OCI-LY7 (cell line): ENCODE measurements around the gene SLX4IP. TPM values are rescaled to one million over a fixed set of nuclear protein-coding genes. Genes with fewer than 3 reads are reported as not detected.

ENCODE experiments used
- BruUV-seq: library from RNA; stranded (reverse); fragments of 400-500 nt; replicated peaks from 2 replicates; lab custom pipeline; 2021; lab: Mats Ljungman, UMichigan
- CTCF ChIA-PET: fragments of 300-600 bp; sonication (Branson Sonifier 250); formaldehyde crosslinking; loops from one replicate; lab custom pipeline; 2022; ENCODE audit warnings: antibody characterized with exemption; ENCODE audit not compliant: unreplicated experiment; lab: Charles Lee
- POLR2A ChIA-PET: fragments of 300-600 bp; sonication (Branson Sonifier 250); formaldehyde crosslinking; loops from one replicate; lab custom pipeline; 2022; ENCODE audit warnings: antibody characterized with exemption; lab: Charles Lee
- DNase-seq: peaks from one replicate; pipeline ENCODE4 v3.0.0-alpha.2; 2015; ENCODE audit warnings: low spot score
- H2AFZ ChIP-seq: fragments of 200-600 bp; sonication (generic), shearing (Covaris generic); 2 replicates; pipeline ENCODE4 v1.6.1; 2014; ENCODE audit warnings: mild to moderate bottlenecking, antibody characterized with exemption, low read length, moderate library complexity
- H3K27ac ChIP-seq: fragments of 200-600 bp; sonication (generic); 2 replicates; pipeline ENCODE4 v1.5.1; 2014; ENCODE audit warnings: mixed run types, low read depth, mild to moderate bottlenecking, moderate library complexity, low read length, inconsistent platforms; ENCODE audit not compliant: poor library complexity, severe bottlenecking
- H3K36me3 ChIP-seq: fragments of 200-600 bp; sonication (generic); 2 replicates; pipeline ENCODE4 v1.6.1; 2014; ENCODE audit warnings: mild to moderate bottlenecking, antibody characterized with exemption, low read length, moderate library complexity, mixed read lengths; ENCODE audit not compliant: insufficient read depth
- H3K4me1 ChIP-seq: fragments of 200-600 bp; sonication (generic); 2 replicates; pipeline ENCODE4 v1.5.1; 2014; ENCODE audit warnings: mild to moderate bottlenecking, low read length; ENCODE audit not compliant: insufficient read depth, poor library complexity, severe bottlenecking
- H3K4me2 ChIP-seq: fragments of 200-600 bp; sonication (generic); 2 replicates; pipeline ENCODE4 v1.6.1; 2014; ENCODE audit warnings: mild to moderate bottlenecking, low read length
- H3K4me3 ChIP-seq: fragments of 200-600 bp; sonication (generic); 2 replicates; pipeline ENCODE4 v1.5.1; 2014; ENCODE audit warnings: mild to moderate bottlenecking, low read depth, low read length; ENCODE audit not compliant: poor library complexity, severe bottlenecking
- H3K79me2 ChIP-seq: fragments of 200-600 bp; sonication (generic); 2 replicates; pipeline ENCODE4 v1.6.1; 2016; ENCODE audit warnings: low read depth, mild to moderate bottlenecking, low read length, moderate library complexity, mixed read lengths; ENCODE audit not compliant: insufficient read depth
- H3K9me2 ChIP-seq: fragments of 200-600 bp; sonication (generic); 2 replicates; pipeline ENCODE4 v1.6.1; 2016; ENCODE audit warnings: mild to moderate bottlenecking, low read length, mixed read lengths; ENCODE audit not compliant: insufficient read depth
- H3K9me3 ChIP-seq: fragments of 200-600 bp; sonication (generic); 2 replicates; pipeline ENCODE4 v1.6.1; 2014; ENCODE audit warnings: mild to moderate bottlenecking, mixed run types, low read length, mixed read lengths
- H4K20me1 ChIP-seq: fragments of 200-600 bp; sonication (generic); 2 replicates; pipeline ENCODE4 v1.6.1; 2014; ENCODE audit warnings: mild to moderate bottlenecking, antibody characterized with exemption, low read length, moderate library complexity, mixed read lengths; ENCODE audit not compliant: insufficient read depth
- CTCF ChIP-seq: fragments of 200-600 bp; sonication (generic); conservative IDR thresholded peaks from 2 replicates; pipeline ENCODE4 v1.5.1; 2014; ENCODE audit warnings: mild to moderate bottlenecking, antibody characterized with exemption, low read length, moderate library complexity, mixed read lengths
- EZH2phosphoT487 ChIP-seq: fragments of 200-600 bp; sonication (generic); IDR thresholded peaks from 2 replicates; pipeline ENCODE4 v1.6.1; 2018; ENCODE audit warnings: low read depth, borderline replicate concordance, mild to moderate bottlenecking, mixed run types, antibody characterized with exemption, low read length, moderate library complexity, mixed read lengths
- intact Hi-C: fragments of 100-400 bp; cut with micrococcal nuclease; formaldehyde crosslinking; loops from one replicate; pipeline ENCODE4 v1.10.0; 2022; ENCODE audit not compliant: unreplicated experiment
- total RNA-seq, 2 experiments: library from RNA; depleted of rRNA in 1 of 2; stranded (reverse); fragments of >200 nt in 1 of 2; shearing (Covaris generic) in 1 of 2; gene quantifications; 2 replicates each; pipeline ENCODE4 v1.2.3, GENCODE V29; 2014 to 2022

Gene SLX4IP
- total RNA-seq, 2 experiments from 2014 or later = 4.1 to 9.2 TPM

DNA sequence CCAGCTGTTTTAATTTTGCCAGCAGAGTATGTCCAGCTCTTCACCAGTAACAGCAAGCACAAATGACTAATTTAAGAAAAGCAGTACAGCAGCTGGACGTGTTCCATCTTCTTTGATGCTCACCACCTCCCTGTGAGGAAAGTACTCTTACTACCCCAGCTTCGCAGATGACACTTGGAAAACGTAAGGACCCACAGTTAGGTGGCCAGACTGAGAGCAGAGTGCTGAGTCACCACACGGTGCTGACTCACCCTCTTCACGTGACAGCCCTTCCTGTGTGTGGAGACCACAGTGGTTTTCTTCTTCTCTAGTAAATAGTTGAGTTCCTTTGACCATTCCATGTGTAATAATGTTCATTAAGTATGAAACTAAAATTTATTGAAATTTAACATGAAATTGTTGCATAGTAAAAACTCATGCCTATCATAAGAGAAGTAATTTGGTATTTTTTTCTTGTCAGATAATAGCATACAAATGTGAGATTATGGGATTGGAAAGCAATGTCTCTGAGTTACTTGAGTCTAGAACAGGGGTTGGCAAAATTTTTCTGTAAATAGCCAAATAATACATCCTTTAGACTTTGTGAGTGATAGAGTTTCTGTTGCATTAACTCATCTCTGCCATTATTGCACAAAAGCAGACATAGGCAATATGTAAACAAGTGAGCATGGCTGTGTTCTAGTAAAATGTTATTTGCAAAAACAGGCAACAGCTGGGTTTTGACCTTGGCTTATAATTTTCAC is 76.6 kb downstream of the SLX4IP start:
- Histone ChIP-seq H3K36me3 (no peaks in the 10 kb centered on the region), H2AFZ (no peak overlapping the region), H3K4me3 (no peak overlapping the region), H4K20me1 (peaks cover 6% of the 10 kb centered on the region; the same call in 1 of the 2 replicates), H3K79me2 (no peaks in the 10 kb centered on the region), H3K9me3 (no peaks in the 10 kb centered on the region), H3K4me2 (peak overlapping the region; percentile 5; the same call in 1 of the 2 replicates), H3K4me1 (no peaks in the 10 kb centered on the region), H3K9me2 (no peaks in the 10 kb centered on the region), H3K27ac (no peak overlapping the region)
- intact Hi-C loops = no loop called here
- DNase-seq = peak; percentile 10
- ChIA-PET CTCF (no interaction called here), POLR2A (interaction anchor here (0.6 to 0.7 kb wide), 2 partner anchors 8 to 17 kb away, joined by 3 read pairs; no protein-coding TSS in a partner anchor)
- no TSS peak for BruUV-seq
- TF ChIP-seq EZH2phosphoT487 (no peak), CTCF (no peak)

GRCh38 chr20:10513061-10513460 is 78.0 kb downstream of the SLX4IP start:
- Histone ChIP-seq H3K79me2 (no peaks in the 10 kb centered on the region), H3K9me3 (no peaks in the 10 kb centered on the region), H3K9me2 (no peaks in the 10 kb centered on the region), H3K27ac (no peak overlapping the region), H3K4me1 (no peaks in the 10 kb centered on the region), H3K4me2 (no peak overlapping the region), H3K4me3 (no peak overlapping the region), H4K20me1 (peaks cover 6% of the 10 kb centered on the region; the same call in 1 of the 2 replicates), H2AFZ (no peak overlapping the region), H3K36me3 (no peaks in the 10 kb centered on the region)
- POLR2A ChIA-PET = interaction anchor here (2.1 kb wide), 1 partner anchor 8 kb away, joined by 8 read pairs; no protein-coding TSS in a partner anchor
- intact Hi-C loops = no loop called here
- CTCF ChIA-PET = no interaction called here
- BruUV-seq = no TSS peak
- no peak for DNase-seq
- TF ChIP-seq EZH2phosphoT487 (no peak), CTCF (no peak)
